Measurements from ENCODE around the gene SYT8.
A peak's percentile ranks its signal among the peaks of the same experiment; 100 is the strongest.

Gene SYT8

DNA sequence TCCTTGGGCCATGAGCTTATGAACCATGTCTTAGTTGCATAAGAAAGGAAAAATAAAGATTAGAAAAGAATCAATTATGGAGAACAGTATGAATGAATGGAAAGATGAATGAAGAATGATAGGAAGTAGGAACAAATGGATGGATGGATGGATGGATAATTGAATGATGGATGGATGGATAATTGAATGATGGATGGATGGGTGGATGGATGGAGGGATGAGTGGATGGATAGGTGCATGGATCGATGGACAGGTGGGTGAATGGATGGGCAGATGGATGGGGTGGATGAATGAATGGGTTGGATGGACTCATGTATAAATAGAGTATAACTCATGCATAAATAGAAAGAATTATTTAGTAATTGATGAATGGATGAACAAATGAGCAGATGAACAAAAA, 25.3 kb downstream of the SYT8 start:
- no peak for DNase-seq (ENCODE audit: low read depth in 3 of 3)

DNA sequence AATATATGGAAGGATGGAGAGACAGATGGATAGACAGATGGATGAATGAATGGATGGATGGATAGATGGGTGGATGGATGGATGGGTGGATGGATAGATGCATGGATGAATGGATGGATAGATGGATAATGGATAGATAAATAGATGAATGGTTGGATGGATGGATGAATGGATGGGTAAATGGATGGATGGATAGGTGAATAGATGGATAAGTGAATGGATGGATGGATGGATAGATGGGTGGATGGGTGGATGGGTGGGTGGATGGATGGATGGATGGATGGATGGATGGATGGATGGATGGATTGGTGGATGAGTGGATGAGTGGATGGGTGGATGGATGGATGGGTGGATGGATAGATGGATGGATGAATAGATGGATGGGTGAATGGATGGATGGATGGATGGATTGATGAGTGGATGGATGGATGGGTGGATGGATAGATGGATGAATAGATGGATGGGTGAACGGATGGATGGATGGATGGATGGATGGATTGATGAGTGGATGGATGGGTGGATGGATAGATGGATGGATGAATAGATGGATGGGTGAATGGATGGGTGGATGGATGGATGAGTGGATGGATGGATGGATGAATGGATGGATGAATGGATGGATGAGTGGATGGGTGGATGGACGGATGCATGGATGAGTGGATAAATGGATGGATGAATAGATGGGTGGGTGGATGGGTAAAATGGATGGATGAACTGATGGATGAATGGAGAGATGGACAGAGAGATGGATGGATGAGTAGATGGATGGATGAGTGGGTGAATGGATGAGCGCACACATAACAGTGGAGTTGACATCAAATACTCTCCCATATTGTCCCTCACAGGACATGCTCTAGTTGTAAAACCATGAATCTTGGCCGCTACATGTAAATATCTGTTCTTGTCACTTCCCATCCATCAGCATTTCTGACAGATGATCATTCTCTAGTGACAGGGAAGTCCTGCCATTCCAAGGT, 26.9 kb downstream of the SYT8 start:
- DNase-seq (ENCODE audit: low read depth in 3 of 3), result no peak

DNA sequence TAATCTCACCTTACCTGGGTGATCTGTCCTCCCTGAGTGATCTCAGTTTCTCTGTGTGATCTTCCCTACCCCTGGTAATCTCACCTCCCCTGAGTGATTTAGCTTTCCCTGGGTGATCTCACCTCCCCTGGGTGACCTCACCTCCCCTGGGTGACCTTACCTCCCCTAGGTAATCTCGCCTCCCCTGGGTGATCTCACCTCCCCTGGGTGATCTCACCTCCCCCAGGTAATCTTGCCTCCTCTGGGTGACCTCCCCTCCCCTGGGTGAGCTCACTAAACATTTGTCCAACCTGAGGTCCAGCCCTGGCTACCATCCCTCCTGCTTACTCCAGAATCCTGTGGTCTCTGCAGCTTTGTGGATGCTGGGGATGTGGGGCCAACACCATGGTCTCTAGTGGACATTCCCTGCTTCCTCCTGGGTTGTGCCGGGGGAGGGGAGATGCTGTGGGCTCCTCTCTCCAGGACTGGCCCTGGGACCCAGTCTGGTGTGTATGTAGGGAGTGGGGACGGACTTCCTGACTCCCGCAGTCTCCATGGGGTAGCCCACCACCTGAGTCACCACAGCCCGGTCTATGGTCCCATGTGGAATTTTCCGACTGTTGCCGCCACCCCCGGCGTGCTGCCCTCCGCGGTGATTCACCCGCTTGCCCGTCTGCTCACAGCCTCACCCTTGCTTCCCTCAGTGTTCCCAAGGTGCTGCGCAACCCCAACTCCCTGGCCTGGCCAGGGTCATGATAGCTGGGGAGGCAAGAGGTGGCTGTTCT, 28.0 kb downstream of the SYT8 start:
- no peak for DNase-seq (ENCODE audit: low read depth in 3 of 3)

DNA sequence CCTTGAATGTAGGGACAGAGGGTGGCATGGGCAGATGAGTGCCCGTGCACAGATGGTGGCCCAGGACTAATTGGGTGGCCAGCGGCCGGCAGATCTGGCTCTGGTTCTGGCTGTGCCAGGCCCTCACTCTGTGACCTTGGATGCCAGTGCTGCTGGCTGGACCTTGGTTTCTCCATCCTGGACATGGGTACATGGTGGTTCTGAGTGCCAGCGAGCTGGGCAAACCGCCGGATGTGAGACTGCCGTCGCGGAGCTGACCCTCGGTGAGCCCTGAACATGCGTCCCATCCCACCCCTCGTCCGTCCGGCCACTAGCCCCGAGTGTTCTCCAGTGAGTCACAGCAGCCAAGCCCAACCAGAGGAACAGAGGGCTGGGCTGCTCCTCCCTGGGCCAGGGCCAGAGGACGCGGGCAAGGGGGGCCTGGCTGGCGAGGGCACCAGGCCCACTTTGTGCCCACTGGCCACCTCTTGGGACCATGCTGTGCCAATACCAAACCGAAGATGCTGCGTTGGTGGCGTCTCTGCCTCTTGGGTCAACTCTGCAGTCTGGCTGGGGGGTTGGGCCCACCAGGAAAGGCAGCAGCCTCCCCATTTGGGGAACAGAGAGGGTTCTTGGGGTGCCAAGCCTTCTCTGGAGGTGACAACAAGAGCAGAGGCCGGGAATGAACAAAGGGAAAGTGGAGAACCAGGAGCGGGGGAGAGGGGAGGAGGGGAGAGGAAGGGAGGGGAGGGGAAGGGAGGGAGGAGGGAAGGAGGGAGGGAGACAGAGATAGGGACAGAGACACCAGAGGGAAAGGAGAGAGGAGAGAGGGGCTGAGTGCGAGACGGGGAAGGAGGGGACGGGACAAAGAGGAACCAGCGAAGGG, 28.8 kb downstream of the SYT8 start:
- DNase-seq (ENCODE audit: low read depth in 3 of 3), result no peak

DNA sequence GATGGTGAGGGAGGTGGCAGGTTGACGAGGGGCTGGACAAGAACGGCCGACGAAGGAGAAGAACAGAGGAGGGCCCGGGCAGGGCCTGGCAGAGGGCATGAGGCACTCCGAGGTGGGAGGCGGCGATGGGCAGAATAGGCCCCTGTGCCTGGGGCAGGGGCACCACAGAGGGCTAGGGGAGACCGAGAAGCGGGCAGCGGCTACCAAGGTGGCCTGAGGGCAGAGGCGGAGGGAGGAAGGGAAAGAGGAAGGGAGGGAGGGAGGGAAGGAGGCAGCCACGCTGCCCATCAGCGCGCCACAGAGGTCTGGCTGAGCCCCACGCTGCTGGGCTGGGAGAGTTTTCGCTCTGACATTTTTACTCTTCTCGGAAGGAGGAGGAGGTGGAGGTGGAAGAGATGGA, 29.4 kb downstream of the SYT8 start:
- DNase-seq (ENCODE audit: low read depth in 3 of 3), result no peak

DNA sequence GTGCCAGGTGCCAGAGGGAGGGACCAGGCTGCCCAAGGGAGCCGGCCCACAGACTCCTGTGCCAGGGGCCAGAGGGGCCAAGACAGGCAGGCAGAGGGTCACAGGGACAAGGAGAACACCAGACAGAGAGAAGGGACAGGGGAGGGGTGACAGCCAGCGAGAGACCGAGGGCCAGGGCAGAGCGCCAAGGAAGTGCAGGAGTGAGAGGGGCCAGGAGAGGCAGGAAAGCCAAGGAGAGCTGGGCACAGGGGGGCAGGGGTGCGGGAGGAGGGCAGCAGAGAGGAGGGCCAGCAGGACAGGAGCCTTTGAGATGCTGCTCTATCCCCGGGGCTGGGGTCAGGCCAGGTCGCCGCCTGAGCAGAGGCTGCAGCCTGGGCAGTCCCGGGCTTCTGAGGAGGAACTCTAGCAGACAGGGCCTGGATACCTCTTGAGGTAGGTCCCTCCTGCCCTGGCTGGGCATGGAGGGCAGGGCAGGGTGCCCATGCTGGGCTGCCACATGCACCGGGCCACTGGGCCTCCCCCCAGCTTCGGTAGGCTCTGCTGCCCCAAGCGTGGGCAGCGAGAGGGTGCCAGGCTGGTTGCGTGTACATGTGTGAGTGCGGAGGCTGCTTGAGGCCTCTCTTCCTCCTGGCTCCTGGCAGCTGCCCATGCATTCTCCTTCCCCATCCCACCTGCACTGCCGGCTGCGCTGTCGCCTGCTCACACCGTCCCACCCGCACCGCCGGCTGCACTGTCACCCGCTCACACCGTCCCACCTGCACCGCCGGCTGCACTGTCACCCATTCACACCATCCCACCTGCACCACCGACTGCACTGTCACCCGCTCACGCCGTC, 30.3 kb downstream of the SYT8 start:
- no peak for DNase-seq (ENCODE audit: low read depth in 3 of 3)

DNA sequence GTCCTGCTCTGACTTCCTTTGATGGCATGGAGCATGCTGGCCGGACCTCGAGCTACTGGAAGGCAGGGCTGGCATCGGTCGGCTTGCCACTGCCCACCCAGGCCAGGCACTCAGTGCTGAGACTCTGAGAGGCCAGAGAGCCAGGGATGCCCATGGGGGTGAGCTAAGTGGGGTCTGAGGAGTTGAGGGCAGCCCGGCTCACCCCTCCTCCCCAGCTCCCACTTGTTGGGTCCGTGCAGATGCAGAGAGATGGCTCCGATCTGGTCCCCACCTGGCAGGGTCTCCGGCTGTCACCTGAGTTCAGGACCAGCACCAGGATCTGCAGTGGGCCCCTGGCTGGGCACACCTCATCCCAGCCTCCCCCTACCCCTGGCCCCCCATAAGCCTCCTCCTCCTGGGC, 31.4 kb downstream of the SYT8 start:
- DNase-seq (ENCODE audit: low read depth in 3 of 3), result no peak

DNA sequence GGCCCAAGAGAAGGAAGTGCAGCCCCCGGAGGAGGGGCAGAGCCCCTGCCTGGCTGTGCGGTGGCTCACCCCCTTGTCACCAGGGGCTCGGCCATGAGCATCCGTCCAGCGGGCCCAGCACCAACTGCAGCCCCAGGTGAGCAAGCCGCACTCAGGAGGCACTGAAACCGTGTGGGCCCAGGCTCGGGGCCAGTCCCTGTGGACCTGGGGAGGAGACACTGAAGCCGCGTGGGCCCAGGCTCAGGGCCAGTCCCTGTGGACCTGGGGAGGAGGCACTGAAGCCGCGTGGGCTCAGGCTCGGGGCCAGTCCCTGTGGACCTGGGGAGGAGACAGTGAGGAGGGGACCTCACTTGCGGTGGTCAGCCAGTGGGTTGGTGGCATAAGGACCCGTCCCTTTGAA, 32.0 kb downstream of the SYT8 start:
- DNase-seq (ENCODE audit: low read depth in 3 of 3), result no peak

DNA sequence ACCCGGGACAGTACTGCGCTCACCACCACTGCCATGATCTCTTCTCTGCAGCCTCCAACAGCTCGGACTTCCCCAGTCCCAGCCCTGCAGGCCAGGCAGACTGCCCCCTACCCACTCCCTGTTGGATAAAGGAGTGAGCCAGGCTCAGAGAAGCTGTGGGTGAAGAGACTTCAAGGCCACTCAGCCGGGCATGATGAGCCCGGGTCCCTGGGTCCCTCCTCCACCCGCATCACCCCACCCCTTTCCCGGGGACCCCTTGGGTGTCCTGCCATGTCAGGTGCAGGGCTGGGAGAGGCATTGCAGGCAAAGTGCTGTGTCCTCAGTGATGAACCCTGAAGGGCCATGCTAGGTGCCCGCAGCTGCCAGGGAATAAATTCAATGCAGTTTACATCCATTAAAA, 32.6 kb downstream of the SYT8 start:
- no peak for DNase-seq (ENCODE audit: low read depth in 3 of 3)

DNA sequence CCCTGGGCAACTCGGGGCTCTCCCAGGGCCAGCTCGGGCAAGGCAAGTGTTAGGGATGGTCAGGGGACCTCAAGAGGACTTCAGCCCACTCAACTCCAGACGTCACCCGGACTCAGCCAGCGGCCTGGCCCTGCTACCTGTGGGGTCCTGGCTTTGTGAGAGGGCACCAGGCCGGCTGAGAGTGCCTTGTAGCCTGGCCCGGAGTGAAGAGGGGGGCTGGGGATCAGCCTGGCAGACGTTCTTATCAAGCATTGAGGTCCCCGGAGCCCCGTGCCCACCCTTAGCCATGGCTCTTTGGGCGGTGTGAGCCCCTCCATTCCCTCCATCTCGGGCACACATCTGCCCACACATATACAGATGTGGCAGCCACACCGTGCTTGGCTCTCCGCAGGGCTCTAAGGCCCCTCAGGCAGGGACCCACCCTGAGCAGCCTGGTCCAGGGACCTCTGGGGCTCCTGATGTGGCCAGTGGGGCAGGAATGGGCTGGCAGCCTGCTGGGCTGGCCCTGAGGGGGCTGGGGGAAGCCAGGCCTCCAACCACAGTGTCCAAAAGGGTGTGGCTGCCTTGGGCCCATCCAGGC, 33.4 kb downstream of the SYT8 start:
- no peak for DNase-seq (ENCODE audit: low read depth in 3 of 3)

DNA sequence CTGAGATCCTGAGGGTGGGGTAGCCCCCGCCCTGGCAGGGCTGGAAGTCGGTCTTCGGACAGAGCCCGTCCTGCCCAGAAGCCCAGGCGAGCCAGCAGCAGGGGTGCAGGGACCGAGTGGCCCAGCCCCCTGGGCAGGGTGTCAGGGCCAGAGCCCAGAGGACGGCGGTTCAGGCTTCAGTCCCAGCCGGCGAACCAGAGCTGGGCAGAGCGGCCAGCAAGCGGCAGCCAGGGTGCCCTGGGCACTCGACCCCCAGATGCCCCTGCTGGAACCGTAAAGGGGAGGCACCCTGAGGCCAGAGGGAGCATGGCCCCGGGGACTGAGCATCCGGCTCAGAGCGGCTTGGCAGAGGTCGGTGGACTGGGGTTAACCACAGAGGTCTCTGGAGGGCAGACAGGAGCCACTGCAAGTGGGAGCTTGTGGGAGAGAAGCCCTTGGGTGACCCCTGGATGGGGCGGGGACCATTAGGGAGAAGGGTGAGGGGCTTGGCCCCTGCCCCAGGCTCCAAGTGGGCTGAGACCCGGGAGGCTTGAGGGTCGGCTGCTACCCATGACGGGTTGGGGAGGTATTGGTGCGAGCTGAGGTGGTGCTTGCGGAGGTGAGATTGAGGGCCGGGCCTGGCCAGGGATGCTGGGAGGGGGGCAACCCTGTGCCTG, 34.0 kb downstream of the SYT8 start:
- DNase-seq (ENCODE audit: low read depth in 3 of 3), result no peak

DNA sequence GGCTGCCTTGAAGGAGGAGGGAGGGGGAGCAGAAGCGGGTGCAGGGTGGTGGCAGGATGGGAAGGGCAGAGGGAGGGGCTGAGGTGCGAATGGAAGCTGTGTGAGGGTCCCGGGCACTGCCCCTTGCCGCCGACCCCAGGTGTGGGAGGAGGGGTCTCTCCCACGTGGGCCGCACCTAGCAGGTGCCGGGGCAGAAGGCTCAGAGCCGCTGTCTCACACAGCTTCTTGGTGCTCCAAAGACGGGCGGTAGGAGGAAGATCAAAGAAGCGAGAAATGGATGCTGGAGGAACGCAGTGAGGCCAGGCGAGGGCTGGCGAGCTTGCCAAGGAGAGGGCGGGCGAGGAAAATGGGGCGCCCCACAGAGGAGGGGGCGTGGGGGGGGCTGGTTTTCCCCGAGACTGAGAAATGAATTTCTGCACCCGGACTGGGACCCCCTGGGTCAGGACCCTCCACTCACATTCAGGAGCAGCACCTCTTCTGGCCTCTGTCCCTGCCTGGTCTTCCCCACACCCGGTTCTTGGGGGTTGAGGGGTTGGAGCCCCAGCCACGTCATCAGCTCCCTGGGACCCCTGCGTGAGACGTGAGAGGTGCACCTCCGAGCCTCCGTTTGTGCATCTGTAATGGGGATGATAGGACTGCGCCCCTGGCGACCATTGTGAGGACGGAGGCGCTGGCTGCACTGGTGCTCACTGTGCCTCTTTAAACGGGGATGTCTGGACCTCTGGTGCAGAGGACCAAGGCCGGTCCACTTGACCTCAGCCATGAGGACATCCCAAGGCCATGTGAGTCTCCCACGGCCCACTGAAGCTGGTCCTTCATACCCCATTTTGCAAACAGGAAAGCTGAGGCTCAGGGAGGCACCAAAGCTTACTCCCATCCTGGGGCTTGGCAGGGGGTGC, 34.9 kb downstream of the SYT8 start:
- DNase-seq (ENCODE audit: low read depth in 3 of 3), result no peak

DNA sequence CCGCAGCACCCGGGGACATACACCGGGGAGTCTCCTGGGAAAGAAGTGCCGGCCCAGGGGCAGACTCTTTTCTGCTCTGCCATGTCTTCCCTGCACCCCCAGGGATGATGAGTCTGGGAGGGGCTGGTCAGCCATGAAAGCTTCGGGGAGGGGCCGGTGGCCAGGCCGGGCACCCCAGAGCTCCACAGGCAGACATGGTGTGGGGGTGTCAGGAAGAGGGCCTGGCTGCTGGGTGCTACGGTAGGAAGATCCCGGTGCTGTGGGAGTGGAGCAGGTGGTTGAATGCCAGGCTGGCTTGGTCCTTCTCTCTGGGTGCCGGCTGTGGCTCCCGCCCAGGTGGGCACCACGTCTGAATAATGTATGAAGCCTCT, 35.5 kb downstream of the SYT8 start:
- no peak for DNase-seq (ENCODE audit: low read depth in 3 of 3)

DNA sequence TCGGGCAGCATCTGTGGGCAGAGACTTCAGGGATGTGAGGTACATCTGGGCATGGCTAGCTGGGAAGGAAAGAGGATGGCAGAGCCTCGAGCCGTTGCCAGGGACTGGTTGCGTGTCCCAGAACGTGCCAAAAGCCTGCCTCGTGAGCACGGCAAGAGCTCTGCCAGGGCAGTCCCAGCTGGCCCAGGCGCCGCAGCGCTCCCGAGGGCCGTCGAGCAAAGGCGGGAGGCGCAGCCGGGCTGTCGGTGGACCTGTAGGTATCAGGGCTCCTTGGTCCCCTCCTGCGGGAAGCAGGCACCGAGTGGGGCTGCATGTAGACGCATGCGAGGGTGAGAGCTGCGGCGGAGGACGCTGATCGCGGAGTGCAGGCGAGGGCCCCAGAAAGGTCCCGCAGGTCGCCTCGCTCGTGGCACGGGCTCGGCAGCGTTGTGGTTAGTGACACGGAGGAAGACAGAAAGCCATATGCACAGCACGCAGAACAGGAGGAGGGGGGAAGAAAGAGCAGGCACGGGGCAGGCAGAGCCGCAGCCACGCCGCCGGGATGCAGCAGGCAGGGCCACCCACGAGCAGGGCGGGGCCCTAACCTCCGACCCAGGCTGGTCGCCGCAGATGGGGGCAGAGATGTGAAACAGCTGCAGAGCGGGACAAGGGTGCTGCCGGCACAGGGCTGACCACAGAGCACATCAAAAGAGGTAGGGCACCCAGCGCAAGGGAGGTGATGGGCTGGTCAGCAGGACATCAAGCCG, 36.1 kb downstream of the SYT8 start:
- DNase-seq (ENCODE audit: low read depth in 3 of 3), result peak in 1 of 3 experiments; percentile 29

DNA sequence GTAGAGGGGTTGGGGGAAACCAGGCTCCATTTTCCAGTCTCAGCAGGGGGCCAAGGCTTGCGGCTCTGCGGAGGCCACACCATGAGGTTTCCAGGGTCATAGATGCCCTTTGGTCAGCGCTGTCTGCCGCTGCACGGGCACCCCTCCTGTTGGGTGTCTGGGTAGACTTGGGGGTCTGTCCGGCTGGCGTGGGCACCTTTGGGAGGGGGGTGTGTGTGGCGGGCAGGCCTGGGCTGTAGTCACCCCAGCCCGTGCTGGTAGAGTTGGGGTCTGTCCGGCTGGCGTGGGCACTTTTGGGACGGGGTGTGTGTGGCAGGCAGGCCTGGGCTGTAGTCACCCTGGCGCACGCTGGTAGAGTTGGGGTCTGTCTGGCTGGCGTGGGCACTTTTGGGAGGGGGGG, 36.7 kb downstream of the SYT8 start:
- no peak for DNase-seq (ENCODE audit: low read depth in 3 of 3)

DNA sequence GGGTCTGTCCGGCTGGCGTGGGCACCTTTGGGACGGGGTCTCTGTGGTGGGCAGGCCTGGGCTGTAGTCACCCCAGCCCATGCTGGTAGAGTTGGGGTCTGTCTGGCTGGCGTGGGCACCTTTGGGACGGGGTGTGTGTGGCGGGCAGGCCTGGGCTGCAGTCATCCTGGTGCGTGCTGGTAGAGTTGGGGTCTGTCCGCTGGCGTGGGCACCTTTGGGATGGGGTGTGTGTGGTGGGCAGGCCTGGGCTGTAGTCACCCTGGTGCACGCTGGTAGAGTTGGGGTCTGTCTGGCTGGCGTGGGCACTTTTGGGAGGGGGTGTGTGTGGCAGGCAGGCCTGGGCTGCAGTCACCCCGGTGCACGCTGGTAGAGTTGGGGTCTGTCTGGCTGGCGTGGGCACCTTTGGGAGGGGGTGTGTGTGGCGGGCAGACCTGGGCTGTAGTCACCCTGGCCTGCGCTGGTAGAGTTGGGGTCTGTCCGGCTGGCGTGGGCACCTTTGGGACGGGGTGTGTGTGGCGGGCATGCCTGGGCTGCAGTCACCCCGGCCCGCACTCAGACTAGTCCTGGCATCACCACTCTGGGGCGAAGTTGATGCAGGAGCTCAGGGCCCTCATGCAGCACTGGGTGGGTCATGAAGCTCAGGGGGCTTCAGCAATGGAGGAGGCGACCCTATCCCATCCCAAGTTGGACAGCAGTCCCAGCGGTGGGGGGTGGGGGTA, 37.6 kb downstream of the SYT8 start:
- DNase-seq (ENCODE audit: low read depth in 3 of 3), result no peak

DNA sequence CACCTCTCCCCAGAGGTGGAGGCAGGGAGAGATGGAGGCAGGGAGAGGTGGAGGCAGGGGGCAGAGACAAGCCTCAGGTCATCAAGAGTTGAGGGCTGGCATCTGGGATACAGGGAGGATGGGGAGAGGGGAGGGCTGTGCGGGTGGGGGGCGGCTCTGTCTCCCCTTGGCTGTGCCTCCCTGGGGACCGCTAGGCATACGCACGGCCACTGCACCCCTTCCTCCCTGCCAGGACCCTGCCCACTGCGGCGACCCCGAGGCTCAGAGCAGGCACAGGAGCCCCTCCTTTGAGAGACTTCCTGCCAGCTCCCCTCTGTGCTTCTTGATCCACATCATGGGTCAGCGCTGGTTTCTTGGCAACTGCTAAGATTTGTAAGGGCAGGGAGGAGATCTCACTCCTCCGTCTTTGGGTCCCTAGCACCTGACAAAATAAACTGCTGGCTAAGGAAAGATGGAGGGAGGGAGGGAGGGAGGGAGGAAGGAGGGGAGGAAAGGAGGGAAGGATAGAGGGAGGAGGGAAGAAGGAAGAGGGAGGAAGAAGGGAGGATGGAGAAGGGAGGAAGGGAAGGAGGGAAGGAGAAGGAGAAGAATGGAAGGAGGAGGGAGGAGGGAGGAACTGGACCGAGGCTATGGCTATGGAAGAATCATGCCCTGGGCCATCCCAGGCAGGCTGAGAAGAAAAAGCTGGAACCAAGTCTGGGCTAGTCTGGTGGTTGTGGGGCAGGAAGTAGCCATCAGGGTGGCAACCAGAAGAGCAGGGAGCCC, 38.4 kb downstream of the SYT8 start:
- no peak for DNase-seq (ENCODE audit: low read depth in 3 of 3)

Measured in stimulated activated CD4-positive, alpha-beta T cell treated with anti-CD3 and anti-CD28 coated beads, TNF-alpha, amount 100 ng/mL, for 24 hours (primary cell).